H1 (cell line): ENCODE measurements around the gene EEIG1. TPM values are rescaled to one million over a fixed set of nuclear protein-coding genes. Genes with fewer than 3 reads are reported as not detected.

ENCODE experiments used
- CTCF ChIA-PET: fragments of 300-600 bp; sonication (Branson Sonifier 250); formaldehyde crosslinking; loops from one replicate; lab custom pipeline; 2021; ENCODE audit not compliant: partially characterized antibody; lab: Charles Lee
- POLR2A ChIA-PET: fragments of 300-600 bp; sonication (Branson Sonifier 250); formaldehyde crosslinking; loops from one replicate; lab custom pipeline; 2021; ENCODE audit warnings: inconsistent platforms; ENCODE audit not compliant: partially characterized antibody; lab: Charles Lee
- DNase-seq, 2 experiments: peaks; one replicate each; pipeline versions ENCODE4 v3.0.0 to v3.0.0-alpha.2; 2010 to 2022; ENCODE audit warnings: low spot score in 2 of 2, low read depth in 1 of 2, mixed read lengths in 1 of 2
- FAIRE-seq: peaks from 2 replicates; lab custom pipeline; 2011; peaks lifted over from hg19 to GRCh38; lab: Jason Lieb, UNC
- H2AFZ ChIP-seq: 2 replicates; pipeline ENCODE4 v1.8.1; 2012; ENCODE audit warnings: low read length, inconsistent platforms
- H2AK5ac ChIP-seq: 2 replicates; pipeline ENCODE4 v1.6.1; 2013; ENCODE audit warnings: low read depth, low read length
- H2BK120ac ChIP-seq: replicated peaks from 2 replicates; pipeline ENCODE3; 2013; ENCODE audit warnings: low read depth, low read length, inconsistent platforms
- H2BK12ac ChIP-seq: 2 replicates; pipeline ENCODE4 v1.6.1; 2013; ENCODE audit warnings: low read depth, low read length
- H2BK15ac ChIP-seq: 2 replicates; pipeline ENCODE4 v1.6.1; 2013; ENCODE audit warnings: low read length
- H2BK20ac ChIP-seq: 2 replicates; pipeline ENCODE4 v1.6.1; 2013; ENCODE audit warnings: low read length
- H2BK5ac ChIP-seq: 2 replicates; pipeline ENCODE4 v1.6.1; 2013; ENCODE audit warnings: low read depth, low read length
- H3K14ac ChIP-seq: 2 replicates; pipeline ENCODE4 v1.6.1; 2013; ENCODE audit warnings: inconsistent platforms; ENCODE audit not compliant: insufficient read length
- H3K18ac ChIP-seq: 2 replicates; pipeline ENCODE4 v1.6.1; 2013; ENCODE audit warnings: low read length; ENCODE audit errors: extremely low read depth
- H3K23ac ChIP-seq: 2 replicates; pipeline ENCODE4 v1.6.1; 2013; ENCODE audit warnings: inconsistent platforms; ENCODE audit not compliant: insufficient read length
- H3K23me2 ChIP-seq: 2 replicates; pipeline ENCODE4 v1.6.1; 2013; ENCODE audit warnings: low read depth, low read length
- H3K27ac ChIP-seq: 2 replicates; pipeline ENCODE4 v1.6.1; 2011; ENCODE audit warnings: low read depth, low read length, inconsistent platforms
- H3K27me3 ChIP-seq, 4 experiments: replicated peaks in 1 of 4; 1 replicate in 1 of 4; 2 replicates in 3 of 4; pipeline versions ENCODE4 v1.6.1 to v1.8.1; 2011 to 2013; ENCODE audit warnings: low read length in 3 of 4, mild to moderate bottlenecking in 3 of 4, inconsistent platforms in 2 of 4, mixed read lengths in 2 of 4, moderate library complexity in 1 of 4; ENCODE audit not compliant: control insufficient read depth in 3 of 4, insufficient read depth in 3 of 4; ENCODE audit errors: extremely low read depth in 1 of 4
- H3K36me3 ChIP-seq, 4 experiments: 2 replicates each; pipeline versions ENCODE4 v1.6.1 to v1.8.1; 2011 to 2013; ENCODE audit warnings: mild to moderate bottlenecking in 4 of 4, low read length in 3 of 4, moderate library complexity in 2 of 4, control low read depth in 1 of 4, inconsistent platforms in 1 of 4; ENCODE audit not compliant: insufficient read depth in 4 of 4, control insufficient read depth in 2 of 4
- H3K4ac ChIP-seq: replicated peaks from 2 replicates; pipeline ENCODE3; 2013; ENCODE audit warnings: low read length, low read depth, mixed read lengths, inconsistent platforms; ENCODE audit not compliant: insufficient read length
- H3K4me1 ChIP-seq, 4 experiments: replicated peaks in 1 of 4; 1 replicate in 1 of 4; 2 replicates in 3 of 4; pipeline versions ENCODE4 v1.6.1 to v1.8.1; 2011 to 2013; ENCODE audit warnings: low read length in 3 of 4, inconsistent platforms in 2 of 4, mixed read lengths in 1 of 4; ENCODE audit not compliant: insufficient read depth in 4 of 4, control insufficient read depth in 3 of 4
- H3K4me2 ChIP-seq, 2 experiments: 2 replicates each; pipeline versions ENCODE4 v1.6.1 to v1.8.1; 2011 to 2013; ENCODE audit warnings: low read depth in 2 of 2, low read length in 2 of 2, control low read depth in 1 of 2, inconsistent platforms in 1 of 2, mild to moderate bottlenecking in 1 of 2; ENCODE audit not compliant: insufficient read depth in 1 of 2
- H3K4me3 ChIP-seq, 4 experiments: fragments of 200-600, 300-600 bp in 1 of 4; sonication (generic), shearing (Covaris generic), sonication (Bioruptor Twin) in 1 of 4; 2 replicates each; pipeline versions ENCODE4 v1.5.1 to v1.8.1; 2011 to 2016; ENCODE audit warnings: low read length in 4 of 4, low read depth in 3 of 4, control low read depth in 2 of 4, inconsistent platforms in 2 of 4, mild to moderate bottlenecking in 2 of 4, mixed read lengths in 1 of 4, moderate library complexity in 1 of 4; ENCODE audit not compliant: insufficient read depth in 2 of 4; ENCODE audit errors: extremely low read depth in 1 of 4
- H3K56ac ChIP-seq: replicated peaks from 2 replicates; pipeline ENCODE3; 2013; ENCODE audit warnings: low read depth, mild to moderate bottlenecking, mixed read lengths, low read length, inconsistent platforms; ENCODE audit not compliant: insufficient read length
- H3K79me1 ChIP-seq: 2 replicates; pipeline ENCODE4 v1.6.1; 2013; ENCODE audit warnings: low read depth, low read length, control low read depth
- H3K79me2 ChIP-seq, 2 experiments: 2 replicates each; pipeline versions ENCODE4 v1.6.1 to v1.8.1; 2012 to 2013; ENCODE audit warnings: low read length in 2 of 2, mild to moderate bottlenecking in 2 of 2, inconsistent platforms in 1 of 2; ENCODE audit not compliant: insufficient read depth in 2 of 2, control insufficient read depth in 1 of 2
- H3K9ac ChIP-seq, 4 experiments: replicated peaks in 1 of 4; 1 replicate in 1 of 4; 2 replicates in 3 of 4; pipeline versions ENCODE4 v1.6.1 to v1.8.1; 2011 to 2013; ENCODE audit warnings: low read depth in 3 of 4, low read length in 3 of 4, control low read depth in 2 of 4, mild to moderate bottlenecking in 2 of 4, moderate library complexity in 2 of 4, inconsistent platforms in 1 of 4; ENCODE audit errors: extremely low read depth in 1 of 4
- H3K9me3 ChIP-seq, 2 experiments: 2 replicates each; pipeline versions ENCODE4 v1.6.1 to v1.8.1; 2012 to 2013; ENCODE audit warnings: mild to moderate bottlenecking in 2 of 2, moderate library complexity in 2 of 2, control low read depth in 1 of 2, inconsistent platforms in 1 of 2, low read depth in 1 of 2, low read length in 1 of 2, mixed read lengths in 1 of 2; ENCODE audit not compliant: insufficient read depth in 2 of 2
- H4K20me1 ChIP-seq, 2 experiments: replicated peaks in 1 of 2; 2 replicates each; pipeline versions ENCODE3 to v1.8.1; 2011 to 2013; ENCODE audit warnings: inconsistent platforms in 2 of 2, low read length in 2 of 2, mild to moderate bottlenecking in 1 of 2; ENCODE audit not compliant: insufficient read depth in 2 of 2, control insufficient read depth in 1 of 2
- H4K5ac ChIP-seq: 2 replicates; pipeline ENCODE4 v1.6.1; 2013; ENCODE audit warnings: low read length, low read depth, mixed read lengths, inconsistent platforms; ENCODE audit not compliant: insufficient read length
- H4K8ac ChIP-seq: 2 replicates; pipeline ENCODE4 v1.8.0; 2013; ENCODE audit warnings: mild to moderate bottlenecking, moderate library complexity, low read length, inconsistent platforms; ENCODE audit not compliant: insufficient read depth; ENCODE audit errors: extremely low read depth
- H4K91ac ChIP-seq: replicated peaks from 2 replicates; pipeline ENCODE3; 2013; ENCODE audit warnings: low read length, mixed read lengths, inconsistent platforms; ENCODE audit not compliant: insufficient read length
- ATF2 ChIP-seq: IDR thresholded peaks from 2 replicates; pipeline ENCODE4 v1.6.1; 2012; ENCODE audit warnings: low read length, inconsistent platforms
- KDM4A ChIP-seq: IDR thresholded peaks from one replicate; pipeline ENCODE4 v1.7.1; 2012; ENCODE audit warnings: low read depth, mild to moderate bottlenecking, moderate library complexity, low read length, inconsistent platforms; ENCODE audit not compliant: severe bottlenecking
- TAF7 ChIP-seq: optimal IDR thresholded peaks from 2 replicates; pipeline ENCODE3; 2011; ENCODE audit warnings: low read depth, mild to moderate bottlenecking, inconsistent platforms, low read length, moderate library complexity, borderline replicate concordance
- TCF12 ChIP-seq: IDR thresholded peaks from 2 replicates; pipeline ENCODE4 v1.6.1; 2011; ENCODE audit warnings: low read depth, mild to moderate bottlenecking, low read length
- WGBS, 2 experiments: shearing (Covaris generic) in 1 of 2; methylation state at CpG; one replicate each; pipeline versions ENCODE4 v1.1.6 to v1.1.7; 2013 to 2015; ENCODE audit warnings: low lambda C conversion rate in 2 of 2, mixed read lengths in 2 of 2, inconsistent platforms in 1 of 2, low coverage in 1 of 2, missing lambda C conversion rate in 1 of 2; ENCODE audit not compliant: insufficient replicate concordance in 2 of 2, insufficient coverage in 1 of 2, insufficient read length in 1 of 2; ENCODE audit errors: extremely low coverage in 1 of 2, missing lambda C conversion rate in 1 of 2; 5-methylcytosine and 5-hydroxymethylcytosine counted together
- polyA plus RNA-seq, 7 experiments: library from polyadenylated mRNA; depleted of rRNA in 3 of 7; stranded (reverse) in 5 of 7; unstranded in 2 of 7; fragments of >200 nt in 5 of 7; fragments of 200-250 nt in 2 of 7; gene quantifications; 1 replicate in 5 of 7; 2 replicates in 1 of 7; 4 replicates in 1 of 7; pipeline versions ENCODE4 v1.2.1 to v1.2.3, GENCODE V29; 2011 to 2013; ENCODE audit warnings: missing spikeins in 2 of 7, mixed read lengths in 2 of 7
- total RNA-seq: library from RNA; stranded (reverse); fragmentation: NEBNext Ultra II Directional; extraction: Animal tissue kit (Norgen Biotek cat#: 25700); gene quantifications from 2 replicates; pipeline ENCODE4 v1.2.1, GENCODE V29; 2021

EEIG1 gene
- total and polyA plus RNA-seq, 2 of the 8 experiments (the other 6 are each of a cell fraction or from before 2014, with no cell fraction given): 29.8 to 50.8 TPM

GRCh38 chr9:127960410-127961154, 20.2 kb downstream of the EEIG1 start:
- Histone ChIP-seq H2BK20ac (no peak overlapping the region), H3K27me3 (no peaks in the 10 kb centered on the region), H3K4ac (no peak overlapping the region), H3K14ac (no peak overlapping the region), H3K9ac (peak overlapping the region in 1 of 4 experiments; percentile 37; a peak in 2 of 7 replicates), H3K36me3 (no peaks in the 10 kb centered on the region), H4K91ac (no peak overlapping the region), H2AFZ (no peak overlapping the region), H3K4me2 (no peak overlapping the region), H3K4me1 (peaks cover 0 to 34% (median 12%) of the 10 kb centered on the region in 4 experiments; a peak in 5 of 7 replicates), H2BK120ac (no peak overlapping the region), H3K4me3 (no peak overlapping the region), H2BK5ac (peak overlapping the region; percentile 35; the same call in 1 of the 2 replicates), H3K79me2 (peaks cover 0 to 95% of the 10 kb centered on the region in 2 experiments; a peak in 2 of 4 replicates), H3K18ac (peak overlapping the region; percentile 19; the same call in 1 of the 2 replicates), H3K23me2 (no peaks in the 10 kb centered on the region), H4K20me1 (peaks cover 13 to 32% of the 10 kb centered on the region in 2 experiments), H3K27ac (no peak overlapping the region), H4K8ac (peak overlapping the region; percentile 80; the same call in 1 of the 2 replicates), H3K79me1 (peaks cover 21% of the 10 kb centered on the region), H3K23ac (no peak overlapping the region), H4K5ac (peak overlapping the region; percentile 21), H3K9me3 (no peaks in the 10 kb centered on the region), H2BK15ac (0 out of 2 replicates have a peak overlapping the region, but pooled peaks have one; percentile 61), H2BK12ac (0 out of 2 replicates have a peak overlapping the region, but pooled peaks have one; percentile 50), H2AK5ac (no peak overlapping the region), H3K56ac (no peak overlapping the region)
- CTCF ChIA-PET: interaction anchor here (0.6 to 35.5 kb wide), 12 partner anchors 8 to 157 kb away, joined by 3 to 825 read pairs (median 6); no protein-coding TSS in a partner anchor
- TF ChIP-seq KDM4A (no peak), TCF12 (no peak), TAF7 (no peak), ATF2 (no peak)
- WGBS, 2 experiments: 83% methylated on average over 11 of the region's 11 CpGs; no CpG with 5 or more reads in 1 of the 2 experiments
- FAIRE-seq (no peak), DNase-seq (no peak)
- POLR2A ChIA-PET: interaction anchor here (0.5 to 3.0 kb wide), 6 partner anchors 9 to 54 kb away, joined by 3 to 16 read pairs (median 4); partner anchors contain the start of genes DPM2 and EEIG1
